PFSK-1 (cell line): Measurements from ENCODE around the gene TMPRSS9.

Experiments used
- POLR2AphosphoS5 ChIP-seq: IDR thresholded peaks from 2 replicates; pipeline ENCODE4 v1.6.1; 2012; ENCODE audit warnings: low read depth, mild to moderate bottlenecking, control low read depth, low read length, moderate library complexity
- REST ChIP-seq, 2 experiments: IDR thresholded peaks; 2 replicates each; pipeline versions ENCODE4 v1.6.1 to v1.8.0; 2011 to 2012; ENCODE audit warnings: low read depth in 2 of 2, low read length in 2 of 2, control low read depth in 1 of 2, inconsistent platforms in 1 of 2, mild to moderate bottlenecking in 1 of 2, moderate library complexity in 1 of 2; ENCODE audit not compliant: insufficient read depth in 1 of 2
- SIN3A ChIP-seq: IDR thresholded peaks from 2 replicates; pipeline ENCODE4 v1.6.1; 2012; ENCODE audit warnings: mild to moderate bottlenecking, low read length, moderate library complexity, borderline replicate concordance; ENCODE audit not compliant: insufficient read depth

- TF ChIP-seq POLR2AphosphoS5 (no peak), REST (IDR thresholded peaks at IDR 0.05; ENCODE audit: insufficient read depth in 1 of 2, low read depth in 2 of 2, low read length in 2 of 2) (no peak), SIN3A (no peak)
Measured at GRCh38 chr19:2454962-2455850, 95.1 kb downstream of the TMPRSS9 start.
